ENCODE results near the gene STPG4.

The STPG4 gene

GRCh38 chr2:47181176-47181575 is 26.1 kb upstream of the STPG4 start:
- no peak for TF ChIP-seq PATZ1 (CRISPR knock-in tag; IDR thresholded peaks at IDR 0.05; ENCODE audit: borderline replicate concordance)
- ATAC-seq, result no peak

DNA sequence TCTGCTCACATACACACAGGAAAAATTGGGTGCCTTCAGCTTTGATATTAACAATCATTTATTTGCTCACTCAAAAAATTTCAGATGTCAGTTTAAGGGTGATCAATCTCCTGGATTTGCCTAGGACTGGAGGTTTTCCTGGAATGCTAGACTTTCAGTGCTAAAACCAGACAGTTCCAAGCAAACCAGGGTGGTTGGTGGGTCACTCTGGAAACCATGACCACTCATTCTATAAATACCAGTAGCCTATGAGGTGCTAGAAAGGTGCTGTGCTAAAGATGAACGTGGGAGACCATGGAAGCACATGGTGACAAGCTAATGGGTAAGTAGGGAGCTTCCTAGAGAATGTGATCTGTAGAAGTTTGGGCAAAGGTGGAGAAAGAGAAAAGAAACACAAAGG is 25.4 kb upstream of the STPG4 start:
- TF ChIP-seq BACH2 (CRISPR knock-in tag; IDR thresholded peaks at IDR 0.05; ENCODE audit: borderline replicate concordance), result no peak
- TF ChIP-seq ZC3H10 (CRISPR knock-in tag; IDR thresholded peaks at IDR 0.05), result no peak
- TF ChIP-seq CSDC2 (CRISPR knock-in tag; IDR thresholded peaks at IDR 0.05), result no peak
- no peak for TF ChIP-seq ZFP3 (CRISPR knock-in tag; IDR thresholded peaks at IDR 0.05)
- TF ChIP-seq POU6F1 (CRISPR knock-in tag; IDR thresholded peaks at IDR 0.05; ENCODE audit: borderline replicate concordance, low read depth), result no peak
- no peak for TF ChIP-seq ESRRG (CRISPR knock-in tag; IDR thresholded peaks at IDR 0.05)
- TF ChIP-seq SNAI2 (CRISPR knock-in tag; IDR thresholded peaks at IDR 0.05), result no peak
- no peak for TF ChIP-seq PATZ1 (CRISPR knock-in tag; IDR thresholded peaks at IDR 0.05; ENCODE audit: borderline replicate concordance)
- TF ChIP-seq TOX (CRISPR knock-in tag; IDR thresholded peaks at IDR 0.05; ENCODE audit: borderline replicate concordance), result no peak
- no peak for TF ChIP-seq ZNF8 (CRISPR knock-in tag; IDR thresholded peaks at IDR 0.05)
- no peak for ATAC-seq

DNA sequence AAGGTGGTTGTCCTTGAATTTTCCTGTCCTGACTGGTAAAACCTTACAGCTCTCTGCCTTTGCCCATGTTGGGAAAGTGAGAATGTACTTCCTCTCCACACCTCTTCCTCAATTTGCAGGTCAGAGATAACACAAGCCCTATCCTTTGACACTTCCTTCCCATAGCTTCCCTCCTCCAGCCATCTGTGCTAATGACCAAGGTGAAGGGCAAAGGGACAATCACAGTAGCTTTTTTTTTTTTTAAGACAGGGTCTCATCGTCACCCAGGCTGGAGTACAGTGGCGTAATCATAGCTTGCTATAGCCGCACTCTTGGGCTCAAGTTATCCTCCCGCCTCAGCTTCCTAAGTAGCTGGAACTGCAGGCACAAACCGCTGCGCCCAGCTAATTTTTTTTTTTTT is 24.3 kb upstream of the STPG4 start:
- TF ChIP-seq TCF4 (CRISPR knock-in tag; IDR thresholded peaks at IDR 0.05; ENCODE audit: borderline replicate concordance), result no peak
- ATAC-seq, result no peak

DNA sequence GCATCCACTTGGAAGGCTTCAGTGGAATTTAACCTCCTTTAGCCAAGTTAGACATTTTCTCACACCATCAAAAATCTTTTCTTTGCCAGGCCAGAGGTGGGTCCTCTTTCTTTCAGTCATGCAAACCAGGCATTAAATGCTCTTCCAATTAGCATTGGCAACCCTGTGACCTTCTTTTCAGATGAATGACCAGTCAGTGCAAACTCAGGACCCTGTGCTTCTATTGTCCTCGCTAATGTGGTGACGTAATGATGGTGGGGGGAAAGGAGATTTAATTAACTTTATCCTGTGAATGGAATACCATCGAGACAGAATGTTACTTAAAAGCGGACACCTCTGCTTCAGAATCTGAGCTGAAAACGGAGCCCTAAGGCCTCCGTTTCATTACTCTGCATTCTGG is 23.2 kb upstream of the STPG4 start:
- TF ChIP-seq RARB (CRISPR knock-in tag; IDR thresholded peaks at IDR 0.05), result no peak
- no peak for TF ChIP-seq PATZ1 (CRISPR knock-in tag; IDR thresholded peaks at IDR 0.05; ENCODE audit: borderline replicate concordance)
- TF ChIP-seq, protein P1, sequence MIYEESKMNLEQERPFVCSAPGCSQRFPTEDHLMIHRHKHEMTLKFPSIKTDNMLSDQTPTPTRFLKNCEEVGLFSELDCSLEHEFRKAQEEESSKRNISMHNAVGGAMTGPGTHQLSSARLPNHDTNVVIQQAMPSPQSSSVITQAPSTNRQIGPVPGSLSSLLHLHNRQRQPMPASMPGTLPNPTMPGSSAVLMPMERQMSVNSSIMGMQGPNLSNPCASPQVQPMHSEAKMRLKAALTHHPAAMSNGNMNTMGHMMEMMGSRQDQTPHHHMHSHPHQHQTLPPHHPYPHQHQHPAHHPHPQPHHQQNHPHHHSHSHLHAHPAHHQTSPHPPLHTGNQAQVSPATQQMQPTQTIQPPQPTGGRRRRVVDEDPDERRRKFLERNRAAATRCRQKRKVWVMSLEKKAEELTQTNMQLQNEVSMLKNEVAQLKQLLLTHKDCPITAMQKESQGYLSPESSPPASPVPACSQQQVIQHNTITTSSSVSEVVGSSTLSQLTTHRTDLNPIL (CRISPR knock-in tag; IDR thresholded peaks at IDR 0.05; ENCODE audit: low read depth), result no peak
- no peak for TF ChIP-seq ZNF70 (CRISPR knock-in tag; IDR thresholded peaks at IDR 0.05)
- no peak for TF ChIP-seq PPARA (CRISPR knock-in tag; IDR thresholded peaks at IDR 0.05; ENCODE audit: borderline replicate concordance)
- TF ChIP-seq, protein P2, sequence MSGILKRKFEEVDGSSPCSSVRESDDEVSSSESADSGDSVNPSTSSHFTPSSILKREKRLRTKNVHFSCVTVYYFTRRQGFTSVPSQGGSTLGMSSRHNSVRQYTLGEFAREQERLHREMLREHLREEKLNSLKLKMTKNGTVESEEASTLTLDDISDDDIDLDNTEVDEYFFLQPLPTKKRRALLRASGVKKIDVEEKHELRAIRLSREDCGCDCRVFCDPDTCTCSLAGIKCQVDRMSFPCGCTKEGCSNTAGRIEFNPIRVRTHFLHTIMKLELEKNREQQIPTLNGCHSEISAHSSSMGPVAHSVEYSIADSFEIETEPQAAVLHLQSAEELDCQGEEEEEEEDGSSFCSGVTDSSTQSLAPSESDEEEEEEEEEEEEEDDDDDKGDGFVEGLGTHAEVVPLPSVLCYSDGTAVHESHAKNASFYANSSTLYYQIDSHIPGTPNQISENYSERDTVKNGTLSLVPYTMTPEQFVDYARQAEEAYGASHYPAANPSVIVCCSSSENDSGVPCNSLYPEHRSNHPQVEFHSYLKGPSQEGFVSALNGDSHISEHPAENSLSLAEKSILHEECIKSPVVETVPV (CRISPR knock-in tag; IDR thresholded peaks at IDR 0.05), result no peak
- no peak for TF ChIP-seq ZNF565 (CRISPR knock-in tag; conservative IDR thresholded peaks at IDR 0.05; ENCODE audit: low read depth)
- no peak for TF ChIP-seq ISL1 (CRISPR knock-in tag; IDR thresholded peaks at IDR 0.05)
- no peak for TF ChIP-seq TCF4 (CRISPR knock-in tag; IDR thresholded peaks at IDR 0.05; ENCODE audit: borderline replicate concordance)
- no peak for TF ChIP-seq OSR1 (CRISPR knock-in tag; IDR thresholded peaks at IDR 0.05)
- TF ChIP-seq ZFP3 (CRISPR knock-in tag; IDR thresholded peaks at IDR 0.05), result no peak
- TF ChIP-seq, protein P3, sequence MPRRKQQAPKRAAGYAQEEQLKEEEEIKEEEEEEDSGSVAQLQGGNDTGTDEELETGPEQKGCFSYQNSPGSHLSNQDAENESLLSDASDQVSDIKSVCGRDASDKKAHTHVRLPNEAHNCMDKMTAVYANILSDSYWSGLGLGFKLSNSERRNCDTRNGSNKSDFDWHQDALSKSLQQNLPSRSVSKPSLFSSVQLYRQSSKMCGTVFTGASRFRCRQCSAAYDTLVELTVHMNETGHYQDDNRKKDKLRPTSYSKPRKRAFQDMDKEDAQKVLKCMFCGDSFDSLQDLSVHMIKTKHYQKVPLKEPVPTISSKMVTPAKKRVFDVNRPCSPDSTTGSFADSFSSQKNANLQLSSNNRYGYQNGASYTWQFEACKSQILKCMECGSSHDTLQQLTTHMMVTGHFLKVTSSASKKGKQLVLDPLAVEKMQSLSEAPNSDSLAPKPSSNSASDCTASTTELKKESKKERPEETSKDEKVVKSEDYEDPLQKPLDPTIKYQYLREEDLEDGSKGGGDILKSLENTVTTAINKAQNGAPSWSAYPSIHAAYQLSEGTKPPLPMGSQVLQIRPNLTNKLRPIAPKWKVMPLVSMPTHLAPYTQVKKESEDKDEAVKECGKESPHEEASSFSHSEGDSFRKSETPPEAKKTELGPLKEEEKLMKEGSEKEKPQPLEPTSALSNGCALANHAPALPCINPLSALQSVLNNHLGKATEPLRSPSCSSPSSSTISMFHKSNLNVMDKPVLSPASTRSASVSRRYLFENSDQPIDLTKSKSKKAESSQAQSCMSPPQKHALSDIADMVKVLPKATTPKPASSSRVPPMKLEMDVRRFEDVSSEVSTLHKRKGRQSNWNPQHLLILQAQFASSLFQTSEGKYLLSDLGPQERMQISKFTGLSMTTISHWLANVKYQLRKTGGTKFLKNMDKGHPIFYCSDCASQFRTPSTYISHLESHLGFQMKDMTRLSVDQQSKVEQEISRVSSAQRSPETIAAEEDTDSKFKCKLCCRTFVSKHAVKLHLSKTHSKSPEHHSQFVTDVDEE (CRISPR knock-in tag; IDR thresholded peaks at IDR 0.05), result no peak
- TF ChIP-seq BACH2 (CRISPR knock-in tag; IDR thresholded peaks at IDR 0.05; ENCODE audit: borderline replicate concordance), result no peak
- TF ChIP-seq TOX (CRISPR knock-in tag; IDR thresholded peaks at IDR 0.05; ENCODE audit: borderline replicate concordance), result no peak
- ATAC-seq, result no peak
